HEK293 (cell line): ENCODE results near the gene OR2AT4.
A peak's percentile ranks its signal among the peaks of the same experiment; 100 is the strongest.

Experiments used
- CTCF ChIA-PET: fragments of 350-600 bp; formaldehyde crosslinking; extraction: SDS; loops from one replicate; lab custom pipeline; 2021; ENCODE audit warnings: antibody characterized with exemption; lab: Yijun Ruan, JAX
- POLR2A ChIA-PET: fragments of 300-600 bp; formaldehyde crosslinking; extraction: SDS; loops from one replicate; lab custom pipeline; 2020; ENCODE audit warnings: antibody characterized with exemption, inconsistent platforms; lab: Yijun Ruan, JAX
- H3K27ac ChIP-seq: fragments of 200-500 bp; sonication (Bioruptor generic); 2 replicates; pipeline ENCODE4 v1.5.1; 2014; ENCODE audit warnings: low read depth, low read length, control low read depth, inconsistent platforms; ENCODE audit errors: extremely low read depth
- H3K36me3 ChIP-seq, 2 experiments: fragments of 200-500 bp in 1 of 2; sonication (Bioruptor generic) in 1 of 2; 1 replicate in 1 of 2; 2 replicates in 1 of 2; pipeline ENCODE4 v1.5.1; 2014 to 2017; ENCODE audit warnings: inconsistent platforms in 2 of 2, low read length in 2 of 2; ENCODE audit not compliant: control insufficient read depth in 2 of 2, insufficient read depth in 1 of 2
- H3K4me1 ChIP-seq: fragments of 200-500 bp; sonication (Bioruptor generic); 2 replicates; pipeline ENCODE4 v1.5.1; 2014; ENCODE audit warnings: mild to moderate bottlenecking, low read length, inconsistent platforms; ENCODE audit not compliant: control insufficient read depth, insufficient read depth
- H3K4me3 ChIP-seq: 2 replicates; pipeline ENCODE4 v1.5.1; 2011; ENCODE audit warnings: low read depth, mild to moderate bottlenecking, control low read depth, low read length, moderate library complexity
- H3K9me3 ChIP-seq: fragments of 200-500 bp; sonication (Bioruptor generic); 2 replicates; pipeline ENCODE4 v1.5.1; 2014; ENCODE audit warnings: low read depth, low read length, inconsistent platforms; ENCODE audit not compliant: control insufficient read depth, insufficient read depth
- CTCF ChIP-seq: fragments of 450-650 bp; formaldehyde crosslinking; IDR thresholded peaks from 2 replicates; pipeline ENCODE4 v1.5.1; 2016; ENCODE audit warnings: missing biosample characterization, missing genetic modification characterization
- GLIS1 ChIP-seq: fragments of 450-650 bp; formaldehyde crosslinking; IDR thresholded peaks from 2 replicates; pipeline ENCODE4 v1.5.1; 2016; ENCODE audit warnings: missing biosample characterization, missing genetic modification characterization
- PBX3 ChIP-seq: sonication (generic); formaldehyde crosslinking; IDR thresholded peaks from 2 replicates; pipeline ENCODE4 v1.8.1; 2022; ENCODE audit warnings: mild to moderate bottlenecking, moderate library complexity, missing genetic modification reagents
- WT1 ChIP-seq: fragments of 450-650 bp; formaldehyde crosslinking; IDR thresholded peaks from 2 replicates; pipeline ENCODE4 v1.5.1; 2016; ENCODE audit warnings: missing biosample characterization, missing genetic modification characterization
- ZBTB21 ChIP-seq: fragments of 450-650 bp; formaldehyde crosslinking; IDR thresholded peaks from 2 replicates; pipeline ENCODE4 v1.5.1; 2017; ENCODE audit warnings: missing biosample characterization, missing genetic modification characterization
- ZFHX2 ChIP-seq: fragments of 450-650 bp; formaldehyde crosslinking; conservative IDR thresholded peaks from 2 replicates; pipeline ENCODE4 v1.5.1; 2016; ENCODE audit warnings: missing biosample characterization, missing genetic modification characterization
- ZNF140 ChIP-seq: fragments of 450-650 bp; formaldehyde crosslinking; IDR thresholded peaks from 2 replicates; pipeline ENCODE4 v1.5.1; 2016; ENCODE audit warnings: missing biosample characterization, missing genetic modification characterization
- ZNF2 ChIP-seq: fragments of 450-650 bp; formaldehyde crosslinking; IDR thresholded peaks from 2 replicates; pipeline ENCODE4 v1.5.1; 2016; ENCODE audit warnings: missing biosample characterization, missing genetic modification characterization
- ZNF354C ChIP-seq: fragments of 450-650 bp; formaldehyde crosslinking; IDR thresholded peaks from 2 replicates; pipeline ENCODE4 v1.5.1; 2016; ENCODE audit warnings: missing biosample characterization, missing genetic modification characterization, low read depth, borderline replicate concordance
- ZNF433 ChIP-seq: fragments of 450-650 bp; formaldehyde crosslinking; IDR thresholded peaks from 2 replicates; pipeline ENCODE4 v1.5.1; 2016; ENCODE audit warnings: missing biosample characterization, missing genetic modification characterization, low read depth
- ZNF518A ChIP-seq: fragments of 450-650 bp; formaldehyde crosslinking; conservative IDR thresholded peaks from 2 replicates; pipeline ENCODE4 v1.5.1; 2016; ENCODE audit warnings: low read depth, missing biosample characterization, missing genetic modification characterization
- ZNF654 ChIP-seq: fragments of 450-650 bp; formaldehyde crosslinking; IDR thresholded peaks from 2 replicates; pipeline ENCODE4 v1.5.1; 2016; ENCODE audit warnings: low read depth, missing biosample characterization, missing genetic modification characterization
- ZNF707 ChIP-seq: fragments of 450-650 bp; formaldehyde crosslinking; IDR thresholded peaks from 2 replicates; pipeline ENCODE4 v1.5.1; 2016; ENCODE audit warnings: missing biosample characterization, missing genetic modification characterization
- ZNF792 ChIP-seq: fragments of 450-650 bp; formaldehyde crosslinking; IDR thresholded peaks from 2 replicates; pipeline ENCODE4 v1.5.1; 2016; ENCODE audit warnings: missing biosample characterization, missing genetic modification characterization
- ZSCAN4 ChIP-seq: fragments of 450-650 bp; formaldehyde crosslinking; IDR thresholded peaks from 2 replicates; pipeline ENCODE4 v1.5.1; 2017; ENCODE audit warnings: missing biosample characterization, missing genetic modification characterization

The OR2AT4 gene

GRCh38 chr11:75032550-75032935 lies 64.1 kb downstream of the OR2AT4 start:
- H3K36me3 ChIP-seq: no peaks in the 10 kb centered on the region
- H3K4me1 ChIP-seq: no peaks in the 10 kb centered on the region
- H3K9me3 ChIP-seq: no peaks in the 10 kb centered on the region
- ChIA-PET POLR2A (no interaction called here), CTCF (interaction anchor here (0.5 to 3.7 kb wide), 24 partner anchors 10 to 1162 kb away, joined by 3 to 35 read pairs (median 4); no protein-coding TSS in a partner anchor)
- no peak overlapping the region for H3K4me3 ChIP-seq
- no peak for TF ChIP-seq ZNF518A
- no peak for TF ChIP-seq ZFHX2 (tag by site-specific recombination)
- no peak for TF ChIP-seq GLIS1
- TF ChIP-seq ZNF140: no peak
- TF ChIP-seq ZNF707: no peak
- TF ChIP-seq ZNF792 (tag by site-specific recombination): no peak
- no peak for TF ChIP-seq ZNF433 (tag by site-specific recombination)
- no peak for TF ChIP-seq WT1 (tag by site-specific recombination)
- no peak for TF ChIP-seq PBX3
- TF ChIP-seq ZBTB21 (tag by site-specific recombination): no peak
- TF ChIP-seq ZNF354C (tag by site-specific recombination): no peak
- H3K27ac ChIP-seq: no peak overlapping the region

GRCh38 chr11:75031771-75032549 lies 64.7 kb downstream of the OR2AT4 start:
- no peaks in the 10 kb centered on the region for H3K36me3 ChIP-seq
- ChIA-PET POLR2A (no interaction called here), CTCF (interaction anchor here (0.6 to 3.7 kb wide), 28 partner anchors 9 to 1162 kb away, joined by 3 to 35 read pairs (median 3); no protein-coding TSS in a partner anchor)
- TF ChIP-seq CTCF (tag by site-specific recombination) (peak; percentile 69), ZNF2 (0 out of 2 replicates have a peak, but pooled peaks have one; percentile 47), ZSCAN4 (tag by site-specific recombination) (no peak), ZNF654 (tag by site-specific recombination) (peak; percentile 58)
- no peak overlapping the region for H3K4me3 ChIP-seq
- H3K4me1 ChIP-seq: no peaks in the 10 kb centered on the region
- no peaks in the 10 kb centered on the region for H3K9me3 ChIP-seq
- no peak overlapping the region for H3K27ac ChIP-seq
